ENCODE data around the gene CCS. TPM values are rescaled to one million over a fixed set of nuclear protein-coding genes. Genes with fewer than 3 reads are reported as not detected.
"Not testable (repeated sequence)": the region's sequence is repeated elsewhere in the genome, so short reads cannot be mapped to it uniquely, and the experiment has no call there.

Gene CCS, protein sequence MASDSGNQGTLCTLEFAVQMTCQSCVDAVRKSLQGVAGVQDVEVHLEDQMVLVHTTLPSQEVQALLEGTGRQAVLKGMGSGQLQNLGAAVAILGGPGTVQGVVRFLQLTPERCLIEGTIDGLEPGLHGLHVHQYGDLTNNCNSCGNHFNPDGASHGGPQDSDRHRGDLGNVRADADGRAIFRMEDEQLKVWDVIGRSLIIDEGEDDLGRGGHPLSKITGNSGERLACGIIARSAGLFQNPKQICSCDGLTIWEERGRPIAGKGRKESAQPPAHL
- total RNA-seq: 30.4 and 31.1 TPM in 2 replicates

DNA sequence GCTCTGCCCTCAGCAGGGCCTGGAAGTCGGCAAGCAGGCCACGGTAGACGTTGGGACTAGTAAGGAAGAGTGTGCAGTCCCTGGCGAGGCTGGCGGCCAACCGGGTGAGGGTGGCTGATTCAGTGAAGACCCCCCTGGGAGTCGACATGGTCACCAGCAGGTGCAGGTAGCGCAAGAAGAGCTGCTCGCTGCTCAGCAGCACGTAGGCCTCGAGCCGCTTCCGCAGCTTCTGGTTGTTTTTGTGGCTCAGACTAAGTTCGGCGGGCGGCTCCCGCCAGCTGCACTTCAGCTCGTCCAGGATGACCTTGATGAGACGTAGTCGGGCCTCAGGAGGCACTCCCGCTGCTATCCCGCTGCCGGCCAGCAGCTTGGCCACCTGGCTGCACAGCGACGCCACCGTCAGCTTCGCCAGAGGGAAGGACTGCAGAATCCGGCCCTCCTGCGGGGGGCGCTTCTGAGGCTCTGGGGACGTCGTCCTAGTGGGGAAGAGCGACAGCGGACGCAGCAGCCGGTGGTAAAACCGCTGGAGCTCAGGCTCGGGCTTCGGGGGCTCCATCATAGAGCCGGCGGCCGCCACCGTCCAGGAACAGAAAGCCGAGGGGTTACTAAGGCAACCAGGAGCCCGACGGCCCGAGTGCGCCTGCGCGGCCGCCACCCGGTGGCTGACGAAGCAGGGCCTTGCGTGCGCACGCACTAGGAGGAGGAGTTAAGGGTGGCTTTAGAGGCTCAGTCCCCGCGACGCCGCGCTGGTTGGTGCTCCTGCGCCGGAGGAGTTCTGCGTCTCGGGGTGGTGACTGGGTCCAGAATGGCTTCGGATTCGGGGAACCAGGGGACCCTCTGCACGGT lies at the start of gene CCS, which contains the start of gene CCDC87:
Gene CCS (plus strand): TSS at position 729 of the 846 bp plus-strand sequence. CDS start 77 bp downstream, at position 806.
Gene CCDC87 (minus strand): TSS at position 607 of the 846 bp plus-strand sequence. CDS start 48 bp downstream, at position 559.
- Mint-ChIP-seq H3K4me1 (ENCODE audit: low read depth) (peaks cover 16% of the 10 kb centered on the region), H3K27ac (peak within 1 kb of the TSS; percentile 94), H3K9me3 (no peaks in the 10 kb centered on the region), H3K4me3 (ENCODE audit: low read depth) (peak within 1 kb of the TSS; percentile 98), H3K36me3 (ENCODE audit: low read depth) (no peaks in the 10 kb centered on the region), H3K27me3 (ENCODE audit: low read depth) (no peaks in the 10 kb centered on the region)
- intact Hi-C loops (cut with micrococcal nuclease): loop anchor here (1.0 to 2.0 kb wide), 2 partner anchors 24 to 46 kb away; partner anchors contain the start of genes RBM14 and RBM4
- DNase-seq (ENCODE audit: low spot score): peak; percentile 96

DNA sequence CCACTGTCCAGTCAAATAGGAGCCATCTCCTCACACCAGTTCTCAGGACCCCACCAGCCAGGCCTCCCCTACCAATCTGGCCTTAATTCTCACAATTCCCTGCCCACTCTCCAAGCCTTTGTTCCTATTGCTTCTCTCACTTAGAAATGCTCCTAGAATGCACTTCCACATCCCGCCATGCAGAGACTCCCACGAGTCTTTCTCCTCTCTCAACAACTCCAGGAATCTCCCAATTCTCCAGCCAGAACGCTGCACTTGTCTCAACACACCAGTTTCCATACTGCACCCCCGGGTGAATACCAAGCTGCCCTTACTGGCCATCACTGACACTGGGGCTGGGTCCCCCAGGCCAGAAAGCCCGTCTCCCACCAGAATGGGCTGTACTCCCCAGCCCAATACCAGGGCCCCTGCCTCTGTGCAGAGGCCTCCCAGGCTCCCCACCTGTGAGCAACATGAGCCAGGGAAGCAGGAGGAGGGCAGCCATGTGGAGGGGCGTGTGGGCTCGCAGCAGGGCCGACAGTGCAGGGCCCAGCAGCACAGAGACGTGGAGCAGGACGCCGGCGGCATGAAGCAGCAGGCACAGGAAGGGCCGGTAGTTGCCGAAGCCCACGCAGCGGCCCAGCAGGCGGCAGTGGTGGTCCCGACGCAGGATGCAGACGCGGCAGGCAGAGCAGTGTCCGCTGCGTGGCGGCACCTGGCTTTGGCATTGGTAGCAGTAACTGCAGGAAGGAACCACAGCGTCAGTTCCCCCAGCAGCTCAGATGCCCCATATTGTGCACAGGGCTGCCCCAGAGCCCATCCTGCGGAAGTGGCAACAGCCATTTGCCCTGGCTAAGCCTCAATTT lies 49.5 kb upstream of the CCS start:
- Mint-ChIP-seq H3K27ac (peak overlapping the region; percentile 74), H3K9me3 (no peaks in the 10 kb centered on the region), H3K4me3 (ENCODE audit: low read depth) (peak overlapping the region; percentile 49), H3K27me3 (ENCODE audit: low read depth) (peaks cover 3% of the 10 kb centered on the region), H3K4me1 (ENCODE audit: low read depth) (peaks cover 24% of the 10 kb centered on the region), H3K36me3 (ENCODE audit: low read depth) (peaks cover 26% of the 10 kb centered on the region)
- intact Hi-C loops (cut with micrococcal nuclease): no loop called here
- peak; percentile 38 for DNase-seq (ENCODE audit: low spot score)

DNA sequence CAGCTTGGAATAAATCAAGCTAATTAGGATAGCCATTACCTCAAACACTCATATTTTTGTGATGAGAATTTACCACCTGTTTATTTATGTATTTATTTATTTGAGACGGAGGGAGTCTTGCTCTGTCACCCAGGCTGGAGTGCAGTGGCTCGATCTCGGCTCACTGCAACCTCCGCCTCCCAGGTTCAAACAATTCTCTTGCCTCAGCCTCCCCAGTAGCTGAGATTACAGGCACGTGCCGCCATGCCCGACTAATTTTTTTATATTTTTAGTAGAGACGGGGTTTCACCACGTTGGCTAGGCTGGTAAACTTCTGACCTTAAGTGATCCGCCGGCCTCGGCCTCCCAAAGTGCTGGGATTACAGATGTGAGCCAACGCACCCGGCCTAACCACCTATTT lies 48.0 kb upstream of the CCS start:
- Mint-ChIP-seq H3K36me3 (ENCODE audit: low read depth) (peaks cover 21% of the 10 kb centered on the region), H3K4me1 (ENCODE audit: low read depth) (peaks cover 24% of the 10 kb centered on the region), H3K27me3 (ENCODE audit: low read depth) (peaks cover 13% of the 10 kb centered on the region), H3K4me3 (ENCODE audit: low read depth) (peak overlapping the region; percentile 86)
- intact Hi-C loops (cut with micrococcal nuclease); DNase-seq (ENCODE audit: low spot score); H3K27ac Mint-ChIP-seq; H3K9me3 Mint-ChIP-seq: not testable (repeated sequence)

DNA sequence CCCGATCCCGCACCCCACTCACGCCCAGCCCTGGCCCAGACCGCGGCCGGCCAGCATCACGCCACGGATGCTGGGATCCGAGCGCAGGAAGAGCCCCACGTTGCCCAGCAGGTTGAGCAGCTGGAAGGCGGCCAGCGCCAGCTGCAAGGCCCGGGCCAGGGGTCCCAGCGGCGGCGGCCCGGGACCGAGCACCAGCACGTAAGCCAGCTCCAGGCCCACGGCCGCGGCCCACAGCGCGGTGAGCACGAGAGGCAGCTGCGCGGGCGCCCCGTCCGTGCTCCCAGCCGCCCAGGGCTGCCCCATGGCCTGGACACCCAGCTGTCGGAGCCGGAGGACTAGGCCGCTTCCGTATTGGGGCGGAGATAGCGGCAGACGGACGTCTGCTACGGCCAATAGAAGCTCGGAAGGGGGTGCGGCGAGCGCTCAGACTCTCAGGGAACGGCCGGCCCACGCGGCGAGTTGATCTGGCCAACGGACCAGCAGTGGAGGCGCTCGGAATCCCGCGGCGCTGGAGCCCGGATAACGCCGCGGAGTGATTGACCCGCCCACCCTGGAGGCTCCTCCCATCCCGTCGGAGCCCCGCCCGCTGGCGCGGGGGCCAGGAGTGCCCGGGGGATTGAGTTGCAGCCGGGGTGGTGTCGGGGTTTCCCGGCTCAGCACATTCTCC lies 47.2 kb upstream of the CCS start, which contains the start of gene ZDHHC24:
Gene ZDHHC24 (minus strand): TSS at position 348 of the 667 bp plus-strand sequence. CDS start 45 bp downstream, at position 303.
- peak; percentile 87 for DNase-seq (ENCODE audit: low spot score)
- Mint-ChIP-seq H3K4me1 (ENCODE audit: low read depth) (peaks cover 24% of the 10 kb centered on the region), H3K9me3 (no peaks in the 10 kb centered on the region), H3K27ac (peak within 1 kb of the TSS; percentile 58), H3K36me3 (ENCODE audit: low read depth) (peaks cover 21% of the 10 kb centered on the region), H3K27me3 (ENCODE audit: low read depth) (peaks cover 15% of the 10 kb centered on the region), H3K4me3 (ENCODE audit: low read depth) (peak within 1 kb of the TSS; percentile 86)
- intact Hi-C loops (cut with micrococcal nuclease): loop anchor here (2.0 kb wide), 1 partner anchor 71 kb away; the partner anchor contains the start of gene RBM14

DNA sequence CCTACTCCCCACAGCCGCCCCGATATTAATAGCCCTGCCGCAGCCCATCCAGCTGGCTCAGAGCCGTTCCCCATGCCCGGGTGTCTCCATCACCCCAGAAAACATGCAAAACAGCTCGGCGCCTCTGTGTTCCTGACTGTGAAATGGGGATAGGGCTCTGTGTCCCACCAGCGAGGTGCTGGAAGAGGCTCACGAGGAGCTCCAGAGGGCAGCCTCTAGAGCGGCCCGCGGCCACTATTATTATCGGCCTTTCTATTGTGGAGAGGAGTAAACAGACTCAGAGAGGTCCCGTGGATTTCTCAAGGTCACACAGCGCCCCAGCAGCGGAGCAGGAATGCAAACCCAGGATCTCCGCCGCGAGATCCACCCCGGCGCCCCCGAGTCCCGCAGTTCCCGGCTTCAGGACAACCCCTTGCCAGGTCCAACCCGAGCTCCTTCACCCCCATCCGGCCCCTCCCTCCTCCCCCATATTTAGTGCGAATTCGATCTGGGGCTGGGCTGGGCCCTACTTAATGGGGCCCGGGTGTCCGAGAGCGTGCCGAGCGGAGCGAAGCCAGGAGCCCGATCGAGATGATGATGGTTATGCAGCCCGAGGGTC lies 46.5 kb upstream of the CCS start, which contains the start of gene ACTN3:
Gene ACTN3 (plus strand): TSS at position 536 of the 598 bp plus-strand sequence. CDS start 35 bp downstream, at position 571.
- no peak for DNase-seq (ENCODE audit: low spot score)
- Mint-ChIP-seq H3K4me3 (ENCODE audit: low read depth) (peak within 1 kb of the TSS; percentile 79), H3K4me1 (ENCODE audit: low read depth) (peaks cover 23% of the 10 kb centered on the region), H3K27ac (peak within 1 kb of the TSS; percentile 14), H3K36me3 (ENCODE audit: low read depth) (peaks cover 18% of the 10 kb centered on the region), H3K27me3 (ENCODE audit: low read depth) (peaks cover 15% of the 10 kb centered on the region), H3K9me3 (no peaks in the 10 kb centered on the region)
- intact Hi-C loops (cut with micrococcal nuclease): loop anchor here (2.0 kb wide), 1 partner anchor 70 kb away; the partner anchor contains the start of gene RBM14

DNA sequence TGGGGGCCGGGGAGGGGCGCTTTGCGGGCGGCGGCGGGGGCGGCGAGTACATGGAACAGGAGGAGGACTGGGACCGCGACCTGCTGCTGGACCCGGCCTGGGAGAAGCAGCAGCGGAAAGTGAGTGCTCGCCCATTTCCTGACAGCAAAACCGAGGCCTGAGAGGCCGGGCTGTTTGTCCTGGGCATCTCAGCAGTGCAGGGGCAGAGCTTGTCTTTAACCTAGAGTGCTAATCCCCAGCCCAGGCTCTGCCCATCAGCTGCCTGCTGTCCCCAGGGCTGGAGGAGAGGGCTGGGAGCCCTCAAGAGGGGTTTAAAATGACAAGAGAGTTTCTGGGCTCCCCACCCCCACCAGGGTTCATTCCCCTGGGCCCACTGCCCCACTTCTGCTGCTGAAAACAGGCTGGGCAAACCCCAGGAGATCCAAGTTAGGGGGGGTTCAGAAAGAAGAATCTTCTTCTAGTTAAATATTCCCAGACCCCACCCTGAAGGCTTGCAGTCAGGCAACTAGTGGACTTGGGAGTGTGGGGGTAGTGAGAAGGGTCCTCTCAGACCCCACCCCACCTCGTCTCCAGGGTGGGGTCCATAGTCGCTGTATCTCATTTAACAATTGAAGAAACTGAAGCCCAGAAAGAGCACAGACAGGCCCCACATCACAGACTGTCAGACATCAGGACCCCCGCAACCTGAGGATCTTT lies 45.9 kb upstream of the CCS start:
- Mint-ChIP-seq H3K4me3 (ENCODE audit: low read depth) (peak overlapping the region; percentile 79), H3K36me3 (ENCODE audit: low read depth) (peaks cover 11% of the 10 kb centered on the region), H3K27ac (no peak overlapping the region), H3K9me3 (no peaks in the 10 kb centered on the region), H3K4me1 (ENCODE audit: low read depth) (peaks cover 18% of the 10 kb centered on the region), H3K27me3 (ENCODE audit: low read depth) (peaks cover 15% of the 10 kb centered on the region)
- no peak for DNase-seq (ENCODE audit: low spot score)
- intact Hi-C loops (cut with micrococcal nuclease): loop anchor here (2.0 kb wide), 1 partner anchor 70 kb away; the partner anchor contains the start of gene RBM14

DNA sequence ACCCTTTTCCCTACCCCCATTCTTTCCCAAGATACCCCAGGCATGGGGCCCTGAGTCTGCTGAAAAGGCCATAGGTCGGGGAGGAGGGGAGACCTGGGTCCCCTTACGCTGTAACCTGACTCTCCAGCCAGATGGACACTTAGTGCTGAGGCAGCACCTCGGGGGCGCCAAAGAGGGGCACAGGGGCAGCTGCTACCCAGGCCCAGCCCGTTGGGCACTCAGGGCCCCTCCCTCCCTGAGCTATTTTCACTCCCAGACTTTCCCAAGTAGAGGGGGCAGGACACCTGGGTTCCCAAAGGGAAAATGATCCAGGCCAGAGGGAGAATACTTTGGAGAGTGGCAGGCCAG lies 45.3 kb upstream of the CCS start:
- Mint-ChIP-seq H3K36me3 (ENCODE audit: low read depth) (peaks cover 6% of the 10 kb centered on the region), H3K4me1 (ENCODE audit: low read depth) (peaks cover 18% of the 10 kb centered on the region), H3K4me3 (ENCODE audit: low read depth) (no peak overlapping the region), H3K27ac (no peak overlapping the region), H3K27me3 (ENCODE audit: low read depth) (peaks cover 15% of the 10 kb centered on the region), H3K9me3 (no peaks in the 10 kb centered on the region)
- intact Hi-C loops (cut with micrococcal nuclease): loop anchor here (2.0 kb wide), 1 partner anchor 69 kb away; the partner anchor contains the start of gene RBM14
- no peak for DNase-seq (ENCODE audit: low spot score)

DNA sequence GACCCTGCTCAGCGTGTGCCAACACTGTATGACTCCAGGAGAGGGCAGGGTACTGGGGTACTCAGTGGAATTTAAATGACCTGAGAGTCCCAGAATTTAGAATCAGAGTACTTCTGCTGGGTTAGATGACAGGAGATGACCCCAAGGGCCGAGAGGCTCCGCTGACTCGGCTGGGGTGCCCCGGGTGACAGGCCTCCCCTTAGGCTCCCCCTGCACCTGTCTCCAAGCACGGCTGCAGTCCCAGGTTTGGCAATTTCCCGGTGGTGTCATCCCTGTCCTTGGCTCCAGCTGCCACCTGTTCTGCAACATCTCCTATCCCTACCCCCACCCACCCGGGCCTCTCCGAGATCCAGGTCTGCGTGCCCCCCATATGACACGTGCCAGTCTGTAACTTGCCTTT lies 44.9 kb upstream of the CCS start:
- Mint-ChIP-seq H3K27me3 (ENCODE audit: low read depth) (peaks cover 15% of the 10 kb centered on the region), H3K9me3 (no peaks in the 10 kb centered on the region), H3K36me3 (ENCODE audit: low read depth) (peaks cover 4% of the 10 kb centered on the region), H3K27ac (no peak overlapping the region), H3K4me1 (ENCODE audit: low read depth) (peaks cover 18% of the 10 kb centered on the region), H3K4me3 (ENCODE audit: low read depth) (no peak overlapping the region)
- intact Hi-C loops (cut with micrococcal nuclease): no loop called here
- DNase-seq (ENCODE audit: low spot score): no peak

DNA sequence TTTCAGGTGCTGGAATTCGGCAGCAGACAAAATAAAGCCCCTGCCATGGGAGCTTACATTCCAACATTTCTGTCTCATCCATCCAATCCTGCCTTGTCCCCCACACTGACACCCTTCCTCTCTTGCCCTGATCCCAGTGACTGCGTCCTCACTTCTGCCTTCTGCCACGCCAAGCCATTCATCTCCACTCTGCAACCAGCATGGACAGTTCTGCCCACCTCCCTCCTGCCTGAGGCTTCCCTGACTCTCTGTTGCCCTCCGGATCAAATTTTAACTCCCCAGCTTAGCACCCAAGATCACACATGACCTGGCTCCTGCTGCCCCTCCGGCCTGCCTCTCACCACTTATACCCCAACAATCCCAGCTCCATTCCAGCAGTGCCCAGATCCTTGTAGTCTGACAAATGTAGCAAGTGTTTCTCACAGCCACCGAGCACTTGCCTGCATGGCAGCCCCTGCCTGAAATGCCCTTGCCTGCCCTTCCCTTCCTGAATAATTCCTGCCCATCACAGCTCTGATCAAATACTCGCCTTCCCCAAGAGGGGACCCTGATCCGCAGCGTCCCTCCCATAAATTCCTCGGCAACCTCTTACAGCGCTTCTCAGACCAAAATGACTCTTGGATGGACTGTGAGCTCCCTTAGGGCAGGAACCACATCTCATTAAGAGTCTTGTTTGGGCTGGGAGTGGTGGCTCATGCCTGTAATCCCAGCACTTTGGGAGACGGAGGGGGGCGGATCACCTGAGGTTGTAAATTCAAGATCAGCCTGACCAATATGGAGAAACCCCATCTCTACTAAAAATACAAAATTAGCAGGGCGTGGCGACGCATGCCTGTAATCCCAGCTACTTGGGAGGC lies 44.0 kb upstream of the CCS start:
- H3K4me3 Mint-ChIP-seq (ENCODE audit: low read depth): no peak overlapping the region
- H3K4me1 Mint-ChIP-seq (ENCODE audit: low read depth): peaks cover 9% of the 10 kb centered on the region
- no peaks in the 10 kb centered on the region for H3K9me3 Mint-ChIP-seq
- H3K36me3 Mint-ChIP-seq (ENCODE audit: low read depth): no peaks in the 10 kb centered on the region
- DNase-seq (ENCODE audit: low spot score): no peak
- intact Hi-C loops (cut with micrococcal nuclease): no loop called here
- H3K27ac Mint-ChIP-seq: no peak overlapping the region
- peaks cover 15% of the 10 kb centered on the region for H3K27me3 Mint-ChIP-seq (ENCODE audit: low read depth)

DNA sequence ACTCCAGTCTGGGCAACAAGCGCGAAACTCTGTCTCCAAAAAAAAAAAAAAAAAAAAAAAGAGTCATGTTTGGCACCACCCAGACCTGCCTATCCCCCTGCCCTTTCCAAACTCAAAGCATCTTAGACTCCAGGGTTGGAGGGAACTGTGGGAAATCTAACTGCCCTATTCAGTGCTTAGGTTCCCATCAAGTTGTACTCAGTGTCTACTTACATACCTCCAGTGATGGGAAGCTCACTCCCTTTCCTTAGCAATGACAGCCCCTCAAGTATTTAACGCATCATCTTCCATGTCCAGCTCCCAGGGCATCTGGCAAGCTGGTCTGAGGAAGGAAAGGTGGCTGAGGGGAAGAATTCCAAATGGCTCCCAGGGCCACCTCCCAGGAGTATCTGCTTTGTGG lies 43.3 kb upstream of the CCS start:
- DNase-seq (ENCODE audit: low spot score): no peak
- no peaks in the 10 kb centered on the region for H3K36me3 Mint-ChIP-seq (ENCODE audit: low read depth)
- peaks cover 15% of the 10 kb centered on the region for H3K27me3 Mint-ChIP-seq (ENCODE audit: low read depth)
- H3K4me3 Mint-ChIP-seq (ENCODE audit: low read depth): no peak overlapping the region
- peaks cover 4% of the 10 kb centered on the region for H3K4me1 Mint-ChIP-seq (ENCODE audit: low read depth)
- intact Hi-C loops (cut with micrococcal nuclease): no loop called here
- no peak overlapping the region for H3K27ac Mint-ChIP-seq
- no peaks in the 10 kb centered on the region for H3K9me3 Mint-ChIP-seq

All from activated T-helper 2 cell treated with anti-CD3 and anti-CD28 coated beads, Interferon-gamma antibody, Interleukin-2, Interleukin-4, amounts not matched to agents 10 μg/mL and 5 μg/mL and 100 μg/mL, durations not matched to agents 14 hours and 24 hours and 36 hours (primary cell).